ENCODE results near the gene MAPK13. TPM values are rescaled to one million over a fixed set of nuclear protein-coding genes. Genes with fewer than 3 reads are reported as not detected.

MAPK13 gene
- total and polyA plus RNA-seq, 2 donors, result 5.6 to 7.9 TPM

DNA sequence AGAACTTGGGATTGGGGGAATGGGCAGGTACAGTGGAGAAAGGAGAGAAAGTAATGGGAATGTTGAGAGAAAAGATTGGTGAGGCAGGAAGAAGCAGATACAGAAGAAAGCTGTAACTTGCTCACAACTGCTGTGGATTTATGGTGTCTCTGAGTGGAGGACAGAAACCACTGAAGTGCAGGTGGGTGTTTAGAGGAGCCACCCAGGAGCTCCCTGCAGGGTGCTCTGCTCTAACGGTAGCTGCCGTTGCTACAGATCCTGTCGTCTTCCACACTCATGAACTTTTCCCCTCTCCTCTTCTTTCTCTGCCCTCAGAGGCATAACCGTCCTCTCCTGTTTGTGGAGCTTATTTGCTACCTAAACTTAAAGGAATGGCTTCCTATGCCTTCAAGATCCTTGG, 27.5 kb upstream of the MAPK13 start:
- H3K36me3 ChIP-seq (ENCODE audit: insufficient read depth), result peaks cover 4% of the 10 kb centered on the region

DNA sequence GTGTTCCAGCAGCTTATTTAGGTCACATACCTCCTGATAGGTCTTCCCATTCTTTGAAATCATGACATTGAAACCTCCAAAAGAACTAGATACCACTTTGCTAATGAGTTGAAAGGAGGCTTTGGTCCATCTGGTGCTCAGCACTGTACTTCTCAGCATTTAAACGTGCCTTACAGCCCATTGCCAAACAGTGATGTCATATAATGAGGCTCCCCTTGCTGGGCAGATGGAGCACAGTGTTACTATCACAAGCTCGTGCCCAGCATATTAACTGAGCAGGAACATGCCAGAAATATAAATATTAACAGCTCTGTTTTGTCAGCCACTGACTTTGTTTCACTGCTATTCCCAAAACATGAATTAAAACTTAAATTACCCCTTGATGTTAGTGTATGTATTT, 25.5 kb upstream of the MAPK13 start:
- no peak overlapping the region for H3K4me3 ChIP-seq (ENCODE audit: low read depth, low read length)
- WGBS, result 24% methylated on average over 2 of the region's 2 CpGs
- H3K36me3 ChIP-seq (ENCODE audit: insufficient read depth), result peaks cover 4% of the 10 kb centered on the region
- no peak for DNase-seq (ENCODE audit: extremely low spot score)
- H3K27ac ChIP-seq (ENCODE audit: low read depth), result no peak overlapping the region
- no peaks in the 10 kb centered on the region for H3K4me1 ChIP-seq (ENCODE audit: insufficient read depth)

More for the DNA sequence above, 27.5 kb upstream of the MAPK13 start:
- Histone ChIP-seq H3K4me3 (ENCODE audit: low read depth, low read length) (no peak overlapping the region), H3K4me1 (ENCODE audit: insufficient read depth) (no peaks in the 10 kb centered on the region), H3K27ac (ENCODE audit: low read depth) (no peak overlapping the region)
- DNase-seq (ENCODE audit: extremely low spot score), result no peak
- WGBS, result 75% methylated on average over 4 of the region's 4 CpGs

DNA sequence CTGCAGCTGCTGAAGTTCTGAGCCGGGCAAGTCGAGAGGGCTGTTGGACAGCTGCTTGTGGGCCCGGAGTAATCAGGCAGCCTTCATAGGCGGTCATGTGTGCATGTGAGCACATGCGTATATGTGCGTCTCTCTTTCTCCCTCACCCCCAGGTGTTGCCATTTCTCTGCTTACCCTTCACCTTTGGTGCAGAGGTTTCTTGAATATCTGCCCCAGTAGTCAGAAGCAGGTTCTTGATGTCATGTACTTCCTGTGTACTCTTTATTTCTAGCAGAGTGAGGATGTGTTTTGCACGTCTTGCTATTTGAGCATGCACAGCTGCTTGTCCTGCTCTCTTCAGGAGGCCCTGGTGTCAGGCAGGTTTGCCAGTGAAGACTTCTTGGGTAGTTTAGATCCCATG, 21.2 kb upstream of the MAPK13 start:
- Histone ChIP-seq H3K4me3 (ENCODE audit: low read depth, low read length) (no peak overlapping the region), H3K27ac (ENCODE audit: low read depth) (no peak overlapping the region), H3K4me1 (ENCODE audit: insufficient read depth) (no peaks in the 10 kb centered on the region), H3K36me3 (ENCODE audit: insufficient read depth) (no peaks in the 10 kb centered on the region)
- 76% methylated on average over 7 of the region's 7 CpGs for WGBS
- DNase-seq (ENCODE audit: extremely low spot score), result no peak

DNA sequence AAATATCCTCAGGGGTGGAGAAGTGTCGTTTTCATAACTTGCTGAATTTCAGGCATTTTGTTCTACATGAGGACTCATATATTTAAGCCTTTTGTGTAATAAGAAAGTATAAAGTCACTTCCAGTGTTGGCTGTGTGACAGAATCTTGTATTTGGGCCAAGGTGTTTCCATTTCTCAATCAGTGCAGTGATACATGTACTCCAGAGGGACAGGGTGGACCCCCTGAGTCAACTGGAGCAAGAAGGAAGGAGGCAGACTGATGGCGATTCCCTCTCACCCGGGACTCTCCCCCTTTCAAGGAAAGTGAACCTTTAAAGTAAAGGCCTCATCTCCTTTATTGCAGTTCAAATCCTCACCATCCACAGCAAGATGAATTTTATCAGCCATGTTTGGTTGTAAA, 20.3 kb upstream of the MAPK13 start:
- DNase-seq (ENCODE audit: extremely low spot score), result no peak
- no peak overlapping the region for H3K4me3 ChIP-seq (ENCODE audit: low read depth, low read length)
- 86% methylated on average over 3 of the region's 3 CpGs for WGBS
- no peaks in the 10 kb centered on the region for H3K36me3 ChIP-seq (ENCODE audit: insufficient read depth)
- no peaks in the 10 kb centered on the region for H3K4me1 ChIP-seq (ENCODE audit: insufficient read depth)
- no peak overlapping the region for H3K27ac ChIP-seq (ENCODE audit: low read depth)

DNA sequence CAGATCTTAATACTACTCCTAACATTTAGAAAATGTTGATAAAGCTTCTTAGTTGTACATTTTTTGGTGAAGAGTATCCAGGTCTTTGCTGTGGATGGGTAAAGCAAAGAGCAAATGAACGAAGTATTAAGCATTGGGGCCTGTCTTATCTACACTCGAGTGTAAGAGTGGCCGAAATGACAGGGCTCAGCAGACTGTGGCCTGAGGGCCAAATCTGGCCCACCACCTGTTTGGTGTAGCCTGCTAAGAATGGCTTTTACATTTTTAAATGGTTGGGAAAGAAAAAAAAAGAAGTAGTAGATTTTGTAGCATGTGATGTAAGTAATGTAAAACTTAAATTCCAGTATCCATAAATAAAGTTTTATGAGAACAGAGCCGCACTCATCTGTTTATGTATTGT, 19.4 kb upstream of the MAPK13 start:
- WGBS, result 68% methylated on average over 4 of the region's 4 CpGs
- no peak overlapping the region for H3K27ac ChIP-seq (ENCODE audit: low read depth)
- no peaks in the 10 kb centered on the region for H3K4me1 ChIP-seq (ENCODE audit: insufficient read depth)
- H3K36me3 ChIP-seq (ENCODE audit: insufficient read depth), result no peaks in the 10 kb centered on the region
- H3K4me3 ChIP-seq (ENCODE audit: low read depth, low read length), result no peak overlapping the region
- DNase-seq (ENCODE audit: extremely low spot score), result no peak

DNA sequence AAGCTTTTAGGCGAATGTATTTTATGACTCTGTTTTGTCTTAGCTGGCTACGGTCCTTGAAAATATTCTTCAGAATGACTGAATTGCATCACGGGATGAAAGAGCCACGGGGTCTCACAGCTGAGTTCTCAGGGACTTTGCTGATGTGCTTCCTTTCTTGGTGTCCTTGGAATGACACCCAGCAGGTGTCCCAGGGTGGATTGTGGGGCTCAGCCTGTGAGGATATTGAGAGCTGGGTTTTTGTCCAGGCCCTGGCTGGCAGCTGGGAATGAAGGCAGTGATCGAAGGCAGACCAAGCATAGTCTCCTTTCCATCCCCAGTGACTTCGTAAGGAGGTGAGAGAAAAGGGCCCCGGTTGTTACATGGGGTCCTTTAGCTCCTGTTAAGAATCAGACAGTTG, 18.8 kb upstream of the MAPK13 start:
- H3K27ac ChIP-seq (ENCODE audit: low read depth), result no peak overlapping the region
- H3K4me1 ChIP-seq (ENCODE audit: insufficient read depth), result no peaks in the 10 kb centered on the region
- no peak for DNase-seq (ENCODE audit: extremely low spot score)
- H3K4me3 ChIP-seq (ENCODE audit: low read depth, low read length), result no peak overlapping the region
- no peaks in the 10 kb centered on the region for H3K36me3 ChIP-seq (ENCODE audit: insufficient read depth)
- 88% methylated on average over 7 of the region's 7 CpGs for WGBS

DNA sequence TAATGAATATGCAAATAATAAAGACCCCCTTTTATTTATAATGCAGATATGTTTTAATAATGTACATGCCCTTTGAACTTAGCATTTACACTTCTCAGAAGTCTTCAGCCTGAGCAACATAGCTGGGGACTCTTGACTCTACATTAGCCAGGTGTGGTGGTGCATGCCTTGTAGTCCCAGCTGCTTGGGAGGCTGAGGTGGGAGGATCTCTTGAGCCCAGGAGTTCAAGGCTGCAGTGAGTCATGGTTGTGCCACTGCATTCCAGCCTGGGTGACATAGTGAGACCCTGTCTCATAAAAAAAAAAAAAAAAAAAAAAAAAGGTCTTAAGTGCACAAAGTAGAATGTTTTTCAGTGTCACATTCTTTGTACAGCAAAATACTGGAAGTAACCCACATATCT, 17.3 kb upstream of the MAPK13 start:
- Histone ChIP-seq H3K27ac (ENCODE audit: low read depth) (no peak overlapping the region), H3K36me3 (ENCODE audit: insufficient read depth) (no peaks in the 10 kb centered on the region), H3K4me3 (ENCODE audit: low read depth, low read length) (no peak overlapping the region), H3K4me1 (ENCODE audit: insufficient read depth) (no peaks in the 10 kb centered on the region)
- no peak for DNase-seq (ENCODE audit: extremely low spot score)

DNA sequence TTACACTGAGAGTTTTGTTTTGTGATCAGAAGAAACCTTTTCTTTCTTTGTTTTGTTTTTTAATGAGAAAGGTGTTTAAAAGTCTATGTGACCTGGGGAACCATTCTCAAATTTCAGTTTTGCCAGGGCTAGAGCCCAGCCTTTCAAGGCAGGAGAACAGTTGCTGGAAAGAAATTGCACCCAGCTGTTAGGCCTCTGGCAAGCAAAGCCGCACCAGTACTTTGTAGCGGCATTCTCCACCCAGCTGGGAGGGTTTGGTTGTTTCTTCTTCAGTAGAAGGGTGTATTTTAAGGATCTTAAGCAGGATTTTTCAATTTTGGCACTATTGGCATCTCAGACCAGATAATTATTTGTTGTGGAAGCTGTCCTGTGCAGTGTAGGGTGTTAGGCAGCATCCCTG, 16.6 kb upstream of the MAPK13 start:
- WGBS, result 52% methylated on average over 2 of the region's 2 CpGs
- no peak for DNase-seq (ENCODE audit: extremely low spot score)
- Histone ChIP-seq H3K36me3 (ENCODE audit: insufficient read depth) (no peaks in the 10 kb centered on the region), H3K4me1 (ENCODE audit: insufficient read depth) (no peaks in the 10 kb centered on the region), H3K27ac (ENCODE audit: low read depth) (no peak overlapping the region), H3K4me3 (ENCODE audit: low read depth, low read length) (no peak overlapping the region)

DNA sequence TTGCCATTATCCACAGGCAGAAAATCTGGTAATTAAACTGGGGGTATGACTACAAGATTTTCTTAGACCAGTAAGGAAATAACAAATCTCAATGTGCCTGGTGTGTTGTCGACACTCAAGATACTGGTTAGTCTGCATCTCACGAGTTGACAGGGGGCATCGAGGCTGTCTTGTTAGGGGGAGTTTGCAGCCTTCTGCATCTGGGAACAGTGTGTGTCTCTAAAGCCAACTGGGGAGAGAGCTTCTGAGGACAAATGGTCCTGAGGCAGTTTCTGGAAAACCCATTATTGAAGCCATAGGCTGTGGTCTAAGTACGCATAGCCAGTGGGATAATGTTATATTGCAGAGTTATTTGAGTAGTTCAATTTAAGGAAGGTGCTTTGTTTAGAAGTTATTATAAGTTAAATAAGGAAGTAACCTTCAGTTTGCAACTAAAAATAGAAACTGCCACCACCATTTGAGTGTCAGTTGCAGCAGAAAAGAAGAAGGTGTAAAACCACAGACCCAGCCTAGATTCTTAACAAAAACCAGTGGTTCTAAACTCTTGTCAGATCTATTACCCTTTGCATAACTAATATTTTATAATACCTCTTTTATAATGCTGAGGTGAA, 15.4 kb upstream of the MAPK13 start:
- Histone ChIP-seq H3K27ac (ENCODE audit: low read depth) (no peak overlapping the region), H3K36me3 (ENCODE audit: insufficient read depth) (no peaks in the 10 kb centered on the region), H3K4me3 (ENCODE audit: low read depth, low read length) (no peak overlapping the region), H3K4me1 (ENCODE audit: insufficient read depth) (no peaks in the 10 kb centered on the region)
- WGBS, result 77% methylated on average over 4 of the region's 4 CpGs
- DNase-seq (ENCODE audit: extremely low spot score), result no peak

DNA sequence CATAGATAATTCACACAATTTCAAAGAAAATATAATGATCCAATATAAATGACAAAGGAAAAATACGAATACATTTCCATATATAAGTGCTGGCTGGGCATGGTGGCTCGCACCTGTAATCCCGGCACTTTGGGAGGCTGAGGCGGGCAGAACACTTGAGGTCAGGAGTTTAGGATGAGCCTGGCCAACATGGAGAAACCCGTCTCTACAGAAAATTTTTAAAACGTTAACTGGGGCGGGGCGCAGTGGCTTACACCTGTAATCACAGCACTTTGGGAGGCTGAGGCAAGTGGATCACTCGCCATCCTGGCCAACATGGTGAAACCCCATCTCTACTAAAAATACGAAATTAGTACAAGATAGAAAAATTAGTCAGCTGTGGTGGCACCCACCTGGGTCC, 14.9 kb upstream of the MAPK13 start:
- H3K27ac ChIP-seq (ENCODE audit: low read depth), result no peak overlapping the region
- no peak overlapping the region for H3K4me3 ChIP-seq (ENCODE audit: low read depth, low read length)
- no peaks in the 10 kb centered on the region for H3K4me1 ChIP-seq (ENCODE audit: insufficient read depth)
- WGBS, result 95% methylated on average over 10 of the region's 10 CpGs
- no peak for DNase-seq (ENCODE audit: extremely low spot score)
- H3K36me3 ChIP-seq (ENCODE audit: insufficient read depth), result no peaks in the 10 kb centered on the region

DNA sequence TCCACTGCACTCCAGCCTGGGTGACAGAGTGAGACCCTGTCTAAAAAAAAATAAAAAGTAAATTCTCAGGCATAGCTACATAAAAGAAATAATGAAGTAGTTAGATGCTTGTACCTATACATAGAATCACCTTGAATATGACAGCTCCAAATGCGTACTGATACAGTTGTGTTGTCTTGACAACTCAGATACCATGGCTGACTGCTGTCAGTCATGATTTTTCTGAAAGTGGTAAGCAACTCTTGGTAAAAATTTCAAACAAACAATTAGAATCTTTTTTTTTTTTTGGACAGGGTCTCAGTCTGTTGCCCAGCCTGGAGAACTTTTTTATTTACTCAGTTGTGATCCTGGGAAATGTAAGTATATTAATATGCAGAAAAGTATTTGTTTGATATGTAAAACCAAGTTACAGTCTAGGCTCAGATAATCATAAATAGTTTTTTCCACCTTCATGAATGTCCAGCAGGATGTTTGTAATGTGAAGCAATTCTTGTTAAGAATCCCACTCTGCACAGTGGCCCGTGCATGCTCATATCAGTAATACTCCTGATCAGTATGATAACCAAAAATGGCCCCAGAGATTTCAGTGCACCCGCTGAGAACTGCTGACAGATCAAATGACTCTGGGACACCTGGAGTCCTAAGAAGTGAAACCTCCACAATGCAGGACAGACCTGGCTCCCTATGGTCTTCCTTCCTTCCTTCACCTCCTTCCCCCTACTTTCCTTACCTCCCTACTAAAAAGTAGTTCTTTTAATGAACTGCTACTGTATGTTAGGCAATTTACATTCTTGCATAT, 14.0 kb upstream of the MAPK13 start:
- Histone ChIP-seq H3K36me3 (ENCODE audit: insufficient read depth) (no peaks in the 10 kb centered on the region), H3K4me1 (ENCODE audit: insufficient read depth) (no peaks in the 10 kb centered on the region), H3K4me3 (ENCODE audit: low read depth, low read length) (no peak overlapping the region), H3K27ac (ENCODE audit: low read depth) (no peak overlapping the region)
- WGBS, result 74% methylated on average over 3 of the region's 3 CpGs
- DNase-seq (ENCODE audit: extremely low spot score), result no peak

DNA sequence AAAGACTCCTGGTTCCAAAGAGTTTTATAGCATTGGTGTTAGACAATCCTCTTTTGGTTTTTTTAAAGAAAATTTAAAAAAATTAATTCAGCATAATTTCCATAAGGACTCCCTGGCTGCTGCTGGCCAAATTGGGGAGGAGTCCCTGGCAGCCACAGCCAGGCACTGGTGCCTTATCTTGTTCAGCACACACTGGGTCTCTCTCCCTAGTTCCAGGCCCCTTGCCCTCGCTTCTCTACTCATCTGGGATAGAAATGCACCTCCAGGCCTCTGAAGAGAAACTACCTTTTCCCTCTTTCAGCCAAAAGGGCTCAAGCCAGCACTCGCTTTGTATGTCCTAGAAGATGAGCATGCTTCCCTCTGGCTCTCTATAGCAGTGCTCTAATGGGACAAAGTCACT, 13.4 kb upstream of the MAPK13 start:
- WGBS, result 95% methylated on average over 2 of the region's 2 CpGs
- DNase-seq (ENCODE audit: extremely low spot score), result no peak
- Histone ChIP-seq H3K36me3 (ENCODE audit: insufficient read depth) (no peaks in the 10 kb centered on the region), H3K4me1 (ENCODE audit: insufficient read depth) (no peaks in the 10 kb centered on the region), H3K4me3 (ENCODE audit: low read depth, low read length) (no peak overlapping the region), H3K27ac (ENCODE audit: low read depth) (no peak overlapping the region)

DNA sequence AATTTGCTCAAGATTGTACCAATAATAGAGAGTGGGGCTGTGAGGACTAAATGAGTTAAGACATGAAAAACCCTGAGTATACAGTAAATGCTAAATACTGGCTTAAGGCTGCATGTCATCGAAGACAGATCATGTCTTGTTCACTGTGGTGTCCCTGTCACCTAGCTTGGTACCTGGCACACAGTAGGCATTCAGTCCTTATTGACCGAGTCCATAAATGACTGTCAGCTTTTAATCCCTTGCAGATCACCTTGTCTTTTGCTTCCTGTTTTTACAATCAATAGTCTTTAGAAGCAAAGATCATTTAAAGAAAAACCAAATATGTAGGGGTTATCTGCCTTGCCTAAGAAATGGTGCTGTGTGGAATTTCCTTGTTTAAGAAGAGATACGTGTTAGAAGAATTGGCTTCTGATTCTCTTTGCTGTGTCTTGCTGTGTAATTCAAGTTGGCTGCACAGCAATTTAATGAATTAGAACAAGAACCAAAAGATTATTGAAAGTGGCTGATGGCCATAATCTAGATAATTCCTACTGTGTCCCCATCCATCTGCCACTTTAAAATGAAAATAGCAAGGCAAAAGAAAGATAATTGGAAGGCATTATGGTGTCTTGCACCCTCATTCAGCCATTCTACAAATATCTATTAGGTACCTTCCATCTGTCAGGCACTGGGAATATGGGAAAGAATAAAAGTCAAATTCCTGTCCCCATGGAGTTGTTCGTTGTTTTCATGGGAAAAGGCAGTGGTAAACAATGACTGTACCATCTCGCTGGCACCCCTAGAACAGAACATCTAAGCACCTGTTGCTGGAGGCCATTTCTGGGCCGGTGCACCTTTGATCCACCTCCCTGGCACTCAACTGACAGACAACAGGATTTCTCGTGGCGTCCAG, 12.4 kb upstream of the MAPK13 start:
- DNase-seq (ENCODE audit: extremely low spot score), result no peak
- 92% methylated on average over 8 of the region's 8 CpGs for WGBS
- no peak overlapping the region for H3K27ac ChIP-seq (ENCODE audit: low read depth)

More for the DNA sequence above, 12.4 kb upstream of the MAPK13 start:
- H3K4me3 ChIP-seq (ENCODE audit: low read depth, low read length), result no peak overlapping the region
- no peaks in the 10 kb centered on the region for H3K36me3 ChIP-seq (ENCODE audit: insufficient read depth)
- H3K4me1 ChIP-seq (ENCODE audit: insufficient read depth), result no peaks in the 10 kb centered on the region

Data from urinary bladder (tissue), 4 donors.